H9 (cell line): ENCODE measurements around the gene PVR. TPM values are rescaled to one million over a fixed set of nuclear protein-coding genes. Genes with fewer than 3 reads are reported as not detected.

Source experiments
- DNase-seq: peaks from one replicate; pipeline ENCODE4 v3.0.0-alpha.2; 2017
- H2AFZ ChIP-seq: one replicate; pipeline ENCODE4 v1.6.1; 2013; ENCODE audit warnings: mild to moderate bottlenecking, low read length, control low read depth, moderate library complexity
- H2AK5ac ChIP-seq: 2 replicates; pipeline ENCODE4 v1.6.1; 2013; ENCODE audit warnings: low read length, control low read depth, mixed read lengths; ENCODE audit not compliant: insufficient read length
- H2BK120ac ChIP-seq: one replicate; pipeline ENCODE4 v1.6.1; 2013; ENCODE audit warnings: low read depth, mild to moderate bottlenecking, low read length, control low read depth, inconsistent platforms; ENCODE audit not compliant: poor library complexity, severe bottlenecking
- H2BK12ac ChIP-seq: 2 replicates; pipeline ENCODE4 v1.6.1; 2013; ENCODE audit warnings: low read length, control low read depth, mixed read lengths, low read depth; ENCODE audit not compliant: insufficient read length
- H2BK15ac ChIP-seq: 2 replicates; pipeline ENCODE4 v1.6.1; 2013; ENCODE audit warnings: low read depth, low read length, control low read depth
- H2BK20ac ChIP-seq: one replicate; pipeline ENCODE4 v1.6.1; 2013; ENCODE audit warnings: low read depth, mild to moderate bottlenecking, low read length, control low read depth, inconsistent platforms; ENCODE audit not compliant: poor library complexity, severe bottlenecking
- H2BK5ac ChIP-seq: 2 replicates; pipeline ENCODE4 v1.6.1; 2013; ENCODE audit warnings: low read length, control low read depth, mixed read lengths; ENCODE audit not compliant: insufficient read length
- H3K14ac ChIP-seq: 2 replicates; pipeline ENCODE4 v1.6.1; 2013; ENCODE audit warnings: low read length, control low read depth; ENCODE audit not compliant: insufficient read depth
- H3K18ac ChIP-seq: 2 replicates; pipeline ENCODE4 v1.6.1; 2013; ENCODE audit warnings: low read depth, mild to moderate bottlenecking, mixed read lengths, low read length, control low read depth; ENCODE audit not compliant: insufficient read length
- H3K23ac ChIP-seq: 2 replicates; pipeline ENCODE4 v1.6.1; 2013; ENCODE audit warnings: low read length, control low read depth, mixed read lengths, low read depth; ENCODE audit not compliant: insufficient read length
- H3K23me2 ChIP-seq: 2 replicates; pipeline ENCODE4 v1.6.1; 2013; ENCODE audit warnings: low read depth, mild to moderate bottlenecking, mixed read lengths, low read length, control low read depth; ENCODE audit not compliant: insufficient read length, poor library complexity, severe bottlenecking
- H3K27ac ChIP-seq: 2 replicates; pipeline ENCODE4 v1.5.1; 2013; ENCODE audit warnings: low read length, control low read depth, mixed read lengths, low read depth; ENCODE audit not compliant: insufficient read length
- H3K27me3 ChIP-seq: 2 replicates; pipeline ENCODE4 v1.6.1; 2013; ENCODE audit warnings: low read length, control low read depth, inconsistent platforms; ENCODE audit not compliant: insufficient read depth
- H3K4ac ChIP-seq: 2 replicates; pipeline ENCODE4 v1.6.1; 2013; ENCODE audit warnings: low read depth, mild to moderate bottlenecking, control low read depth, inconsistent platforms, low read length, moderate library complexity
- H3K4me1 ChIP-seq: 2 replicates; pipeline ENCODE4 v1.6.1; 2013; ENCODE audit warnings: low read length, control low read depth, inconsistent platforms; ENCODE audit not compliant: insufficient read depth
- H3K4me2 ChIP-seq: 2 replicates; pipeline ENCODE4 v1.6.1; 2013; ENCODE audit warnings: low read length, control low read depth, mixed read lengths; ENCODE audit not compliant: insufficient read length, insufficient read depth
- H3K56ac ChIP-seq: 2 replicates; pipeline ENCODE4 v1.6.1; 2013; ENCODE audit warnings: low read depth, mild to moderate bottlenecking, mixed read lengths, low read length, control low read depth; ENCODE audit not compliant: insufficient read length
- H3K79me1 ChIP-seq: 2 replicates; pipeline ENCODE4 v1.6.1; 2013; ENCODE audit warnings: low read depth, mild to moderate bottlenecking, moderate library complexity, low read length, control low read depth, inconsistent platforms; ENCODE audit not compliant: insufficient read depth, poor library complexity, severe bottlenecking
- H3K79me2 ChIP-seq: 2 replicates; pipeline ENCODE4 v1.6.1; 2013; ENCODE audit warnings: low read length, control low read depth, inconsistent platforms; ENCODE audit not compliant: insufficient read depth
- H3K9ac ChIP-seq: 2 replicates; pipeline ENCODE4 v1.6.1; 2013; ENCODE audit warnings: low read length, control low read depth, mixed read lengths; ENCODE audit not compliant: insufficient read length; ENCODE audit errors: extremely low read depth
- H3K9me3 ChIP-seq: one replicate; pipeline ENCODE4 v1.6.1; 2013; ENCODE audit warnings: low read depth, low read length, inconsistent platforms; ENCODE audit not compliant: control insufficient read depth
- H3T11ph ChIP-seq: one replicate; pipeline ENCODE4 v1.6.1; 2013; ENCODE audit warnings: mild to moderate bottlenecking, low read length, control low read depth, inconsistent platforms
- H4K20me1 ChIP-seq: one replicate; pipeline ENCODE4 v1.6.1; 2013; ENCODE audit not compliant: control insufficient read depth, insufficient read length, insufficient read depth
- H4K5ac ChIP-seq: 2 replicates; pipeline ENCODE4 v1.6.1; 2013; ENCODE audit warnings: low read depth, mild to moderate bottlenecking, mixed read lengths, low read length, control low read depth; ENCODE audit not compliant: insufficient read length
- H4K8ac ChIP-seq: replicated peaks from 2 replicates; pipeline ENCODE4 v1.6.1; 2013; ENCODE audit warnings: low read length, control low read depth, mixed read lengths, low read depth; ENCODE audit not compliant: insufficient read length
- H4K91ac ChIP-seq: 2 replicates; pipeline ENCODE4 v1.6.1; 2013; ENCODE audit warnings: low read depth, mild to moderate bottlenecking, moderate library complexity, mixed read lengths, low read length, control low read depth; ENCODE audit not compliant: insufficient read length
- H3K27ac Mint-ChIP-seq, 3 experiments: 2 replicates in 2 of 3; 3 replicates in 1 of 3; pipeline ENCODE4 v1.8.0; 2020 to 2021; ENCODE audit warnings: mixed read lengths in 3 of 3, mild to moderate bottlenecking in 1 of 3, moderate library complexity in 1 of 3
- H3K27me3 Mint-ChIP-seq: 2 replicates; pipeline ENCODE4 v1.8.0; 2021; ENCODE audit warnings: low read depth, mild to moderate bottlenecking, moderate library complexity, mixed read lengths
- H3K36me3 Mint-ChIP-seq, 3 experiments: 2 replicates in 2 of 3; 3 replicates in 1 of 3; pipeline ENCODE4 v1.8.0; 2020 to 2021; ENCODE audit warnings: low read depth in 3 of 3, mixed read lengths in 3 of 3; ENCODE audit not compliant: insufficient read depth in 1 of 3
- H3K4me1 Mint-ChIP-seq, 2 experiments: 2 replicates each; pipeline ENCODE4 v1.8.0; 2020; ENCODE audit warnings: mixed read lengths in 2 of 2
- H3K4me3 Mint-ChIP-seq, 2 experiments: 2 replicates in 1 of 2; 3 replicates in 1 of 2; pipeline ENCODE4 v1.8.0; 2020 to 2021; ENCODE audit warnings: mild to moderate bottlenecking in 2 of 2, mixed read lengths in 2 of 2, moderate library complexity in 1 of 2
- H3K9me3 Mint-ChIP-seq, 2 experiments: 2 replicates in 1 of 2; 3 replicates in 1 of 2; pipeline ENCODE4 v1.8.0; 2020; ENCODE audit warnings: mild to moderate bottlenecking in 2 of 2, mixed read lengths in 2 of 2, moderate library complexity in 1 of 2
- WGBS: extraction: QIAGEN DNeasy Blood & Tissue Kit; methylation state at CpG from one replicate; pipeline ENCODE4 v1.1.7; 2013; ENCODE audit warnings: missing lambda C conversion rate, low lambda C conversion rate, mixed read lengths; ENCODE audit not compliant: insufficient read length; ENCODE audit errors: extremely low coverage; 5-methylcytosine and 5-hydroxymethylcytosine counted together
- total RNA-seq: library from RNA; stranded (reverse); gene quantifications from 2 replicates; pipeline ENCODE4 v1.2.1, GENCODE V29; 2021
- TF ChIP-seq, protein P1 (sequence below): fragments of 200-600 bp; sonication (generic); conservative IDR thresholded peaks from 3 replicates; pipeline ENCODE4 v1.8.0; 2021; ENCODE audit warnings: antibody characterized with exemption, mild to moderate bottlenecking

PVR gene
- total RNA-seq, 1 experiment from 2014 or later: 29.2 TPM

DNA sequence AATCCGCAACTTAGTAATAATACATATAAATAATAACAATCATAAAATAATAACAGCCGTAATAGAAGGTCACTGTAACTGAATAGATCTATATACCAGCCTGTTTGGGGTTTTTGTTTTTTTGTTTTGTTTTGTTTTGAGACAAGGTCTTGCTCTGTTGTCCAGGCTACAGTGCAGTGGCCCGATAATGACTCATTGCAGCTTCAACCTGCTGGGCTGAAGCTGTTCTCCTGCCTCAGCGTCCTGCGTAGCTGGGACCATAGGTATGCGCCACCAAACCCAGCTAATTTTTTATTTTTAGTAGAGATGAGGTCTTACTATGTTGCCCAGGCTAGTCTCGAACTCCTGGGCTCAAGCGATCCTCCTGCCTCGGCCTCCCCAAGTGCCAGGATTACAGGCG is 29.4 kb upstream of the PVR start:
- Histone ChIP-seq H3K79me2 (no peaks in the 10 kb centered on the region), H3K27ac (no peak overlapping the region), H3K9me3 (no peaks in the 10 kb centered on the region), H3K4me2 (no peak overlapping the region), H3K9ac (no peak overlapping the region), H2BK12ac (no peak overlapping the region), H3K14ac (no peak overlapping the region), H2AK5ac (no peak overlapping the region), H3T11ph (no peak overlapping the region), H2BK15ac (no peak overlapping the region), H4K5ac (no peak overlapping the region), H3K79me1 (no peaks in the 10 kb centered on the region), H3K4me1 (no peaks in the 10 kb centered on the region; the same call in 1 of the 2 replicates), H3K27me3 (no peaks in the 10 kb centered on the region), H4K8ac (no peak overlapping the region), H3K23me2 (no peaks in the 10 kb centered on the region), H3K4ac (no peak overlapping the region), H3K56ac (no peak overlapping the region), H2BK20ac (no peak overlapping the region), H4K20me1 (no peaks in the 10 kb centered on the region), H2AFZ (no peak overlapping the region), H3K18ac (no peak overlapping the region), H2BK120ac (no peak overlapping the region), H3K23ac (no peak overlapping the region), H2BK5ac (no peak overlapping the region), H4K91ac (no peak overlapping the region)
- TF ChIP-seq, protein P1, sequence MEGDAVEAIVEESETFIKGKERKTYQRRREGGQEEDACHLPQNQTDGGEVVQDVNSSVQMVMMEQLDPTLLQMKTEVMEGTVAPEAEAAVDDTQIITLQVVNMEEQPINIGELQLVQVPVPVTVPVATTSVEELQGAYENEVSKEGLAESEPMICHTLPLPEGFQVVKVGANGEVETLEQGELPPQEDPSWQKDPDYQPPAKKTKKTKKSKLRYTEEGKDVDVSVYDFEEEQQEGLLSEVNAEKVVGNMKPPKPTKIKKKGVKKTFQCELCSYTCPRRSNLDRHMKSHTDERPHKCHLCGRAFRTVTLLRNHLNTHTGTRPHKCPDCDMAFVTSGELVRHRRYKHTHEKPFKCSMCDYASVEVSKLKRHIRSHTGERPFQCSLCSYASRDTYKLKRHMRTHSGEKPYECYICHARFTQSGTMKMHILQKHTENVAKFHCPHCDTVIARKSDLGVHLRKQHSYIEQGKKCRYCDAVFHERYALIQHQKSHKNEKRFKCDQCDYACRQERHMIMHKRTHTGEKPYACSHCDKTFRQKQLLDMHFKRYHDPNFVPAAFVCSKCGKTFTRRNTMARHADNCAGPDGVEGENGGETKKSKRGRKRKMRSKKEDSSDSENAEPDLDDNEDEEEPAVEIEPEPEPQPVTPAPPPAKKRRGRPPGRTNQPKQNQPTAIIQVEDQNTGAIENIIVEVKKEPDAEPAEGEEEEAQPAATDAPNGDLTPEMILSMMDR: no peak
- no peak overlapping the region for H3K4me3 Mint-ChIP-seq
- H3K4me1 Mint-ChIP-seq: peaks cover 5 to 9% of the 10 kb centered on the region in 2 experiments
- H3K9me3 Mint-ChIP-seq: no peaks in the 10 kb centered on the region; a peak in 1 of 5 replicates
- DNase-seq: no peak
- H3K27me3 Mint-ChIP-seq: no peaks in the 10 kb centered on the region; the same call in 1 of the 2 replicates
- WGBS: no CpG with 5 or more reads among the region's 10 CpGs
- no peaks in the 10 kb centered on the region for H3K36me3 Mint-ChIP-seq
- H3K27ac Mint-ChIP-seq: no peak overlapping the region
